ENCODE measurements around the gene TSGA10IP. TPM values are rescaled to one million over a fixed set of nuclear protein-coding genes. Genes with fewer than 3 reads are reported as not detected.

Gene TSGA10IP
- total RNA-seq, 1 donor, result not detected

GRCh38 chr11:65917434-65918210 lies 27.7 kb upstream of the TSGA10IP start:
- peaks cover 68% of the 10 kb centered on the region for H3K4me1 ChIP-seq (ENCODE audit: insufficient read depth, low read length)
- peak; percentile 69 for DNase-seq (ENCODE audit: insufficient read length, low spot score, missing footprints)
- no peak overlapping the region for H2AFZ ChIP-seq (ENCODE audit: low read length)
- H4K20me1 ChIP-seq (ENCODE audit: insufficient read depth, low read length), result peaks cover 2% of the 10 kb centered on the region
- H3K36me3 ChIP-seq (ENCODE audit: insufficient read depth, low read length), result peaks cover 24% of the 10 kb centered on the region
- H3K4me3 ChIP-seq (ENCODE audit: insufficient read depth, low read length), result peak overlapping the region; percentile 88
- no peaks in the 10 kb centered on the region for H3K9me3 ChIP-seq (ENCODE audit: low read depth, low read length)
- TF ChIP-seq, protein P1, sequence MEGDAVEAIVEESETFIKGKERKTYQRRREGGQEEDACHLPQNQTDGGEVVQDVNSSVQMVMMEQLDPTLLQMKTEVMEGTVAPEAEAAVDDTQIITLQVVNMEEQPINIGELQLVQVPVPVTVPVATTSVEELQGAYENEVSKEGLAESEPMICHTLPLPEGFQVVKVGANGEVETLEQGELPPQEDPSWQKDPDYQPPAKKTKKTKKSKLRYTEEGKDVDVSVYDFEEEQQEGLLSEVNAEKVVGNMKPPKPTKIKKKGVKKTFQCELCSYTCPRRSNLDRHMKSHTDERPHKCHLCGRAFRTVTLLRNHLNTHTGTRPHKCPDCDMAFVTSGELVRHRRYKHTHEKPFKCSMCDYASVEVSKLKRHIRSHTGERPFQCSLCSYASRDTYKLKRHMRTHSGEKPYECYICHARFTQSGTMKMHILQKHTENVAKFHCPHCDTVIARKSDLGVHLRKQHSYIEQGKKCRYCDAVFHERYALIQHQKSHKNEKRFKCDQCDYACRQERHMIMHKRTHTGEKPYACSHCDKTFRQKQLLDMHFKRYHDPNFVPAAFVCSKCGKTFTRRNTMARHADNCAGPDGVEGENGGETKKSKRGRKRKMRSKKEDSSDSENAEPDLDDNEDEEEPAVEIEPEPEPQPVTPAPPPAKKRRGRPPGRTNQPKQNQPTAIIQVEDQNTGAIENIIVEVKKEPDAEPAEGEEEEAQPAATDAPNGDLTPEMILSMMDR (IDR thresholded peaks at IDR 0.05; ENCODE audit: extremely low read depth, low read depth, low read length), result no peak
- peaks cover 66% of the 10 kb centered on the region for H3K79me2 ChIP-seq (ENCODE audit: insufficient read depth, low read length)
- peak overlapping the region; percentile 82 for H3K4me2 ChIP-seq (ENCODE audit: insufficient read depth, low read length)
- no peaks in the 10 kb centered on the region for H3K27me3 ChIP-seq (ENCODE audit: insufficient read depth, low read length)
- peak overlapping the region; percentile 95 for H3K27ac ChIP-seq (ENCODE audit: low read depth, low read length)

DNA sequence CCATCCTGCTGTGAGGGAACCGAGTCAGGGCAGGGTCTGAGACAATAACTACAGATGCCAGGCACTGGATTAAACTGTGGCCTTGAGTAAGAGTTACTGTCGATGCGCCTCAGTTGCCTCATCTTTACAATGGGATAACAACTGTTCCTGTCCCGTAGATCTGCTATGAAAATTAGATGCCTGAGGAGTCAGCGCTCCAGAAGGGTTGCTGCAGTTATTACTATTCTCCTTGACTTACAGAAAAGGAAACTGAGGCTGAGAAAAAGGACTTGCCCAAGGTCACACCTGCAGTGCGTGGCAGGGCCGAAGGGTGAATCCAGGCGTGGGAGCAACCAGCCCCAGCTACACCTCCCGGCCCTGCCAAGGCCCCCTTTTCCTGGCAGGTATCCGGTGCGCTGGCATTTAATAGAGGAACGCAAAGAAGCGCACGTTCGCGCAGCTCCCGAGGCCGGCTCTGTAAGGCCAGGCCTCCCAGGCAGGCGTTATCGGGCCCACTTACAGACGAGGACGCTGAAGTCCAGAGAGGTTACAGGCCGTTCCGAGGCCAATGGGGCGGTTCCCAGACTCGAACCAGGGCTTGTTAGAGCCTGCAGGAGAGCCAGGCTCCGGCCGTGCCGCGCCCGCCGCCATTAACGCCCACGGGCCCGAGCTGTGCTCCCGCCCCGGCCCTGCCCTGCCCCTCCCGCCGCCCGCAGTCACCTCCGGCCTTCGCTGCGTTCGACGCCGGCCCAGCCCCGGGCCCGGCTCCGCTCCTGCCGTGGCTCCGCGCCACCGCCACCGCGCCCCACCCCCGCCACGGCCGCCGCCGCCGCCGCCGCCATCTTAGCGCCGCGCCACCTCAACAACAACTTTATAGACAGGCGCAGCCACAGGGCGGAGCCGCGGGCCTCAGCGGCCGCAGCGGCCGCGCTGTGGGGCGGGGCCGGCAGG lies 26.8 kb upstream of the TSGA10IP start, which contains the start of gene C11orf68:
Gene C11orf68, minus strand, starts transcription at position 852 of the 930 bp plus-strand sequence. Its CDS starts 31 bp downstream, at position 821.
- Histone ChIP-seq H3K4me2 (ENCODE audit: insufficient read depth, low read length) (peak within 1 kb of the TSS; percentile 94), H3K27me3 (ENCODE audit: insufficient read depth, low read length) (no peaks in the 10 kb centered on the region), H4K20me1 (ENCODE audit: insufficient read depth, low read length) (peaks cover 6% of the 10 kb centered on the region), H2AFZ (ENCODE audit: low read length) (peak within 1 kb of the TSS; percentile 63), H3K36me3 (ENCODE audit: insufficient read depth, low read length) (peaks cover 32% of the 10 kb centered on the region), H3K4me3 (ENCODE audit: insufficient read depth, low read length) (peak within 1 kb of the TSS; percentile 92), H3K9me3 (ENCODE audit: low read depth, low read length) (no peaks in the 10 kb centered on the region), H3K4me1 (ENCODE audit: insufficient read depth, low read length) (peaks cover 59% of the 10 kb centered on the region), H3K27ac (ENCODE audit: low read depth, low read length) (peak within 1 kb of the TSS; percentile 95), H3K79me2 (ENCODE audit: insufficient read depth, low read length) (peaks cover 68% of the 10 kb centered on the region)
- TF ChIP-seq, protein P1 (IDR thresholded peaks at IDR 0.05; ENCODE audit: extremely low read depth, low read depth, low read length), result no peak
- DNase-seq (ENCODE audit: insufficient read length, low spot score, missing footprints), result peak; percentile 88

DNA sequence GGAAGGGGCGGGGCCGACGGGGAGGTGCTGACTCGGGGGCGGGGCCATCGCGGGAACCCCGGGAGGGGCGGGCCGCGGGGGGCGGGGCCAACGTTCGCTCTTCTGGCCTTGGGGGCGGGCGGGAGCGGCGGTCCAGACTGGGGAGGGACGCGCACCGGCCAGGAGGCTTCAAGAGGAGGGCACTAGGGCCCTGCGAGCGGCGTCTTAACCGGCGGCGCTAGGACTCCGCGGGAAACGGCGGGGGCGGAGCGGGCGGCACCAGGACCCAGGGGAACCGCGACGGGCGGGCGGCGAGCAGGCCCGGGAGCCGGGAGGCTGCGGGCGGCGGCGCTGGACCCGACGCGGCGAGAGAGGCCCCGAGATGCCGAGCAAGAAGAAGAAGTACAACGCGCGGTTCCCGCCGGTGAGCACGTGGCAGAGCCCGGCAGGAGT lies 26.1 kb upstream of the TSGA10IP start, which contains the start of gene DRAP1:
Gene DRAP1, plus strand, starts transcription at position 286 of the 432 bp plus-strand sequence. Its CDS starts 76 bp downstream, at position 362.
- H3K4me3 ChIP-seq (ENCODE audit: insufficient read depth, low read length), result peak within 1 kb of the TSS; percentile 92
- H3K9me3 ChIP-seq (ENCODE audit: low read depth, low read length), result no peaks in the 10 kb centered on the region
- H3K27me3 ChIP-seq (ENCODE audit: insufficient read depth, low read length), result no peaks in the 10 kb centered on the region
- H4K20me1 ChIP-seq (ENCODE audit: insufficient read depth, low read length), result peaks cover 6% of the 10 kb centered on the region
- H3K36me3 ChIP-seq (ENCODE audit: insufficient read depth, low read length), result peaks cover 34% of the 10 kb centered on the region
- peak within 1 kb of the TSS; percentile 95 for H3K27ac ChIP-seq (ENCODE audit: low read depth, low read length)
- peaks cover 54% of the 10 kb centered on the region for H3K4me1 ChIP-seq (ENCODE audit: insufficient read depth, low read length)
- peaks cover 68% of the 10 kb centered on the region for H3K79me2 ChIP-seq (ENCODE audit: insufficient read depth, low read length)
- peak within 1 kb of the TSS; percentile 63 for H2AFZ ChIP-seq (ENCODE audit: low read length)
- TF ChIP-seq, protein P1 (IDR thresholded peaks at IDR 0.05; ENCODE audit: extremely low read depth, low read depth, low read length), result no peak
- H3K4me2 ChIP-seq (ENCODE audit: insufficient read depth, low read length), result peak within 1 kb of the TSS; percentile 94
- peak; percentile 100 for DNase-seq (ENCODE audit: insufficient read length, low spot score, missing footprints)

Data from osteoblast (primary cell).